ENCODE measurements around the gene OR5H6. TPM values are rescaled to one million over a fixed set of nuclear protein-coding genes. Genes with fewer than 3 reads are reported as not detected.

OR5H6 gene
- total and polyA plus RNA-seq, 7 experiments from 2014 or later = not detected

- Mint-ChIP-seq H3K27ac (no peak overlapping the region), H3K9me3 (peaks cover 4 to 12% (median 11%) of the 10 kb centered on the region in 11 donors), H3K4me1 (no peaks in the 10 kb centered on the region), H3K36me3 (peaks cover 0 to 8% (median 0%) of the 10 kb centered on the region in 5 donors), H3K27me3 (peaks cover under 1 to 14% (median 9%) of the 10 kb centered on the region in 5 donors), H3K4me3 (no peak overlapping the region)
- intact Hi-C loops (cut with micrococcal nuclease) = no loop called here
- ATAC-seq (no peak), DNase-seq (no peak)
- no peak overlapping the region for H3K4me3 ChIP-seq (ENCODE audit: low read length)
- peaks cover 0 to under 1% (median 0%) of the 10 kb centered on the region in 3 experiments for H3K9me3 ChIP-seq (ENCODE audit: control insufficient read depth in 2 of 3, low read length in 3 of 3)
- no peaks in the 10 kb centered on the region for H3K27me3 ChIP-seq (ENCODE audit: control insufficient read depth in 2 of 2, insufficient read depth in 2 of 2, low read length in 2 of 2)
- no peaks in the 10 kb centered on the region for H3K4me1 ChIP-seq (ENCODE audit: control insufficient read depth in 2 of 2, insufficient read depth in 2 of 2, low read length in 2 of 2)
- no peaks in the 10 kb centered on the region for H3K36me3 ChIP-seq (ENCODE audit: control insufficient read depth in 2 of 3, insufficient read depth in 3 of 3, low read length in 3 of 3)
- CTCF ChIA-PET = no interaction called here
- no peak overlapping the region for H3K27ac ChIP-seq (ENCODE audit: low read depth, low read length)
- POLR2A ChIA-PET = no interaction called here
These were observed 10.9 kb downstream of the OR5H6 start for GRCh38 chr3:98274914-98275313.

- H3K36me3 ChIP-seq (ENCODE audit: control insufficient read depth in 2 of 3, insufficient read depth in 3 of 3, low read length in 3 of 3) = no peaks in the 10 kb centered on the region
- H3K4me3 ChIP-seq (ENCODE audit: low read length) = no peak within 1 kb of the TSS
- no peak within 1 kb of the TSS for H3K27ac ChIP-seq (ENCODE audit: low read depth, low read length)
- Mint-ChIP-seq H3K9me3 (no peaks in the 10 kb centered on the region), H3K27ac (no peak within 1 kb of the TSS), H3K4me1 (no peaks in the 10 kb centered on the region), H3K36me3 (no peaks in the 10 kb centered on the region), H3K27me3 (peaks cover 0 to 14% (median 0%) of the 10 kb centered on the region in 5 donors), H3K4me3 (no peak within 1 kb of the TSS)
- ATAC-seq = no peak
- H3K9me3 ChIP-seq (ENCODE audit: control insufficient read depth in 2 of 3, low read length in 3 of 3) = no peaks in the 10 kb centered on the region
- CTCF ChIA-PET = no interaction called here
- intact Hi-C loops (cut with micrococcal nuclease) = no loop called here
- H3K4me1 ChIP-seq (ENCODE audit: control insufficient read depth in 2 of 2, insufficient read depth in 2 of 2, low read length in 2 of 2) = no peaks in the 10 kb centered on the region
- no peaks in the 10 kb centered on the region for H3K27me3 ChIP-seq (ENCODE audit: control insufficient read depth in 2 of 2, insufficient read depth in 2 of 2, low read length in 2 of 2)
- POLR2A ChIA-PET = no interaction called here
- no peak for DNase-seq
These were observed 18.2 kb downstream of the OR5H6 start, which contains the start of gene OR5H2 for GRCh38 chr3:98282205-98282604. Gene OR5H2 (plus strand): TSS chr3:98282505. CDS start chr3:98282903, 398 bp downstream.

- ATAC-seq (no peak), DNase-seq (no peak)
- ChIA-PET POLR2A (no interaction called here), CTCF (no interaction called here)
- no peaks in the 10 kb centered on the region for H3K27me3 ChIP-seq (ENCODE audit: control insufficient read depth in 2 of 2, insufficient read depth in 2 of 2, low read length in 2 of 2)
- H3K4me1 ChIP-seq (ENCODE audit: control insufficient read depth in 2 of 2, insufficient read depth in 2 of 2, low read length in 2 of 2) = no peaks in the 10 kb centered on the region
- no peak overlapping the region for H3K4me3 Mint-ChIP-seq
- peaks cover 0 to 9% (median 1%) of the 10 kb centered on the region in 11 donors for H3K9me3 Mint-ChIP-seq
- peaks cover 6 to 30% (median 12%) of the 10 kb centered on the region in 5 donors for H3K27me3 Mint-ChIP-seq
- no peaks in the 10 kb centered on the region for H3K36me3 Mint-ChIP-seq
- H3K27ac Mint-ChIP-seq = no peak overlapping the region
- no peak overlapping the region for H3K4me3 ChIP-seq (ENCODE audit: low read length)
- intact Hi-C loops (cut with micrococcal nuclease) = no loop called here
- H3K4me1 Mint-ChIP-seq = no peaks in the 10 kb centered on the region
- H3K9me3 ChIP-seq (ENCODE audit: control insufficient read depth in 2 of 3, low read length in 3 of 3) = no peaks in the 10 kb centered on the region
- H3K27ac ChIP-seq (ENCODE audit: low read depth, low read length) = no peak overlapping the region
- H3K36me3 ChIP-seq (ENCODE audit: control insufficient read depth in 2 of 3, insufficient read depth in 3 of 3, low read length in 3 of 3) = no peaks in the 10 kb centered on the region
These were observed 26.9 kb downstream of the OR5H6 start for GRCh38 chr3:98290916-98291315.

- no peak overlapping the region for H3K4me3 ChIP-seq (ENCODE audit: low read length)
- no peak for ATAC-seq
- H3K36me3 Mint-ChIP-seq = no peaks in the 10 kb centered on the region
- H3K36me3 ChIP-seq (ENCODE audit: control insufficient read depth in 2 of 3, insufficient read depth in 3 of 3, low read length in 3 of 3) = no peaks in the 10 kb centered on the region
- H3K27me3 ChIP-seq (ENCODE audit: control insufficient read depth in 2 of 2, insufficient read depth in 2 of 2, low read length in 2 of 2) = no peaks in the 10 kb centered on the region
- ChIA-PET POLR2A (no interaction called here), CTCF (no interaction called here)
- DNase-seq = no peak
- H3K4me1 Mint-ChIP-seq = no peaks in the 10 kb centered on the region
- no peaks in the 10 kb centered on the region for H3K4me1 ChIP-seq (ENCODE audit: control insufficient read depth in 2 of 2, insufficient read depth in 2 of 2, low read length in 2 of 2)
- H3K27ac Mint-ChIP-seq = no peak overlapping the region
- no peak overlapping the region for H3K4me3 Mint-ChIP-seq
- intact Hi-C loops (cut with micrococcal nuclease) = no loop called here
- H3K9me3 Mint-ChIP-seq = peaks cover 0 to 12% (median 1%) of the 10 kb centered on the region in 11 donors
- no peak overlapping the region for H3K27ac ChIP-seq (ENCODE audit: low read depth, low read length)
- H3K27me3 Mint-ChIP-seq = peaks cover 6 to 30% (median 12%) of the 10 kb centered on the region in 5 donors
- H3K9me3 ChIP-seq (ENCODE audit: control insufficient read depth in 2 of 3, low read length in 3 of 3) = no peaks in the 10 kb centered on the region
These were observed 27.4 kb downstream of the OR5H6 start for GRCh38 chr3:98291332-98291957.

Other genes starting within 250 kb of the OR5H6 start
- gene GABRR3, start 228.9 kb upstream of the OR5H6 start, total RNA-seq = not detected
- not detected for gene GABRR3, start 228.9 kb upstream of the OR5H6 start, polyA plus RNA-seq
- not detected for gene OR5AC2, start 177.1 kb upstream of the OR5H6 start, total RNA-seq
- not detected for gene OR5AC2, start 177.1 kb upstream of the OR5H6 start, polyA plus RNA-seq
- not detected for gene OR5H1, start 133.5 kb upstream of the OR5H6 start, total RNA-seq
- not detected for gene OR5H1, start 133.5 kb upstream of the OR5H6 start, polyA plus RNA-seq
- not detected for gene OR5H14, start 116.8 kb upstream of the OR5H6 start, total RNA-seq
- not detected for gene OR5H14, start 116.8 kb upstream of the OR5H6 start, polyA plus RNA-seq
- gene OR5H15, start 97.5 kb upstream of the OR5H6 start, total RNA-seq = not detected
- not detected for gene OR5H15, start 97.5 kb upstream of the OR5H6 start, polyA plus RNA-seq
- not detected for gene OR5H2, start 18.3 kb downstream of the OR5H6 start, total RNA-seq
- gene OR5H2, start 18.3 kb downstream of the OR5H6 start, polyA plus RNA-seq = not detected
- not detected for gene OR5K4, start 89.6 kb downstream of the OR5H6 start, total RNA-seq
- not detected for gene OR5K4, start 89.6 kb downstream of the OR5H6 start, polyA plus RNA-seq
- not detected for gene OR5K3, start 126.4 kb downstream of the OR5H6 start, total RNA-seq
- gene OR5K3, start 126.4 kb downstream of the OR5H6 start, polyA plus RNA-seq = not detected
- not detected for gene OR5K1, start 199.0 kb downstream of the OR5H6 start, total RNA-seq
- not detected for gene OR5K1, start 199.0 kb downstream of the OR5H6 start, polyA plus RNA-seq
- gene OR5K2, start 233.4 kb downstream of the OR5H6 start, total RNA-seq = not detected
- gene OR5K2, start 233.4 kb downstream of the OR5H6 start, polyA plus RNA-seq = not detected

All from naive thymus-derived CD4-positive, alpha-beta T cell (primary cell).